Lower leg skin (tissue), 4 donors: ENCODE measurements around the gene ZNF621. TPM values are rescaled to one million over a fixed set of nuclear protein-coding genes. Genes with fewer than 3 reads are reported as not detected.

ENCODE experiments used
- DNase-seq, 2 donors: peaks; one replicate each; pipeline ENCODE4 v3.0.0-alpha.2; 2019; ENCODE audit warnings: low spot score in 2 of 2
- H3K4me3 ChIP-seq: fragments of 200-600 bp; sonication (generic); 2 replicates; pipeline ENCODE4 v1.5.1; 2017; ENCODE audit warnings: mild to moderate bottlenecking, low read depth; ENCODE audit not compliant: poor library complexity, severe bottlenecking
- POLR2A ChIP-seq, 2 donors: fragments of 450-650 bp; IDR thresholded peaks; one replicate each; pipeline ENCODE4 v1.6.1; 2016 to 2017; ENCODE audit warnings: antibody characterized with exemption in 2 of 2, mild to moderate bottlenecking in 1 of 2, moderate library complexity in 1 of 2
- WGBS, 2 donors: methylation state at CpG; one replicate each; pipeline ENCODE4 v1.1.5; 2018; 5-methylcytosine and 5-hydroxymethylcytosine counted together
- intact Hi-C: fragments of 100-400 bp; cut with DNase I; formaldehyde crosslinking; loops from one replicate; pipeline ENCODE4 v1.15.0; 2023; ENCODE audit warnings: low total_unique reads
- total RNA-seq, 4 donors: library from RNA; depleted of rRNA; stranded (reverse); fragments of >200 nt; gene quantifications; one replicate each; pipeline ENCODE4 v1.1.0, GENCODE V29; 2016
- TF ChIP-seq, protein P1 (sequence below), 3 donors: fragments of 450-650 bp; IDR thresholded peaks; one replicate each; pipeline ENCODE4 v1.5.1; 2016; ENCODE audit warnings: antibody characterized with exemption in 3 of 3, mild to moderate bottlenecking in 3 of 3, moderate library complexity in 2 of 3

Gene ZNF621
- total RNA-seq, 4 donors from 2014 or later = 7.8 to 13.9 (median 12.6) TPM

DNA sequence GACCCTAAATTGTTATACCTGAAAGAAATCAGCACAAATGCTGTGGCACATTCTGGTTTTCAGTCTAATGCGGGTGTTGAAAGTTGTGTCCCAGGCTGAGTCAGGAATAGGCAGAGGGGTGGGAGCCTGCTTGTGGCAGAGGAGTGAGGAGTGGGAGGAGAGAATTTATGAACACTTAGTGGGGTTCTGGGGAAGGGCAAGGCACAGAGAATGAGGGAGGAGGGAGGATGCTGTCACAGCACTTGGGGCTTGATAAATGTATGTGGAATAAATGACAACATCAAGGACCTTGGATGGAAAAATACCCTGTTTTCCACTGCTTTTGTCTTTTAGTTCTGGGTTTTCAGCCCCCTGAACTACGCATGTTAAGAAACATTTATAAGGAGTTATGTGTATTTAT lies 49.3 kb downstream of the ZNF621 start:
- WGBS, 2 donors = 92 to 95% methylated on average over 2 of the region's 2 CpGs
- intact Hi-C loops = no loop called here
- DNase-seq = no peak
- no peak overlapping the region for H3K4me3 ChIP-seq
- TF ChIP-seq, protein P1, sequence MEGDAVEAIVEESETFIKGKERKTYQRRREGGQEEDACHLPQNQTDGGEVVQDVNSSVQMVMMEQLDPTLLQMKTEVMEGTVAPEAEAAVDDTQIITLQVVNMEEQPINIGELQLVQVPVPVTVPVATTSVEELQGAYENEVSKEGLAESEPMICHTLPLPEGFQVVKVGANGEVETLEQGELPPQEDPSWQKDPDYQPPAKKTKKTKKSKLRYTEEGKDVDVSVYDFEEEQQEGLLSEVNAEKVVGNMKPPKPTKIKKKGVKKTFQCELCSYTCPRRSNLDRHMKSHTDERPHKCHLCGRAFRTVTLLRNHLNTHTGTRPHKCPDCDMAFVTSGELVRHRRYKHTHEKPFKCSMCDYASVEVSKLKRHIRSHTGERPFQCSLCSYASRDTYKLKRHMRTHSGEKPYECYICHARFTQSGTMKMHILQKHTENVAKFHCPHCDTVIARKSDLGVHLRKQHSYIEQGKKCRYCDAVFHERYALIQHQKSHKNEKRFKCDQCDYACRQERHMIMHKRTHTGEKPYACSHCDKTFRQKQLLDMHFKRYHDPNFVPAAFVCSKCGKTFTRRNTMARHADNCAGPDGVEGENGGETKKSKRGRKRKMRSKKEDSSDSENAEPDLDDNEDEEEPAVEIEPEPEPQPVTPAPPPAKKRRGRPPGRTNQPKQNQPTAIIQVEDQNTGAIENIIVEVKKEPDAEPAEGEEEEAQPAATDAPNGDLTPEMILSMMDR (IDR thresholded peaks at IDR 0.05) = no peak
- TF ChIP-seq POLR2A (IDR thresholded peaks at IDR 0.05) = no peak

DNA sequence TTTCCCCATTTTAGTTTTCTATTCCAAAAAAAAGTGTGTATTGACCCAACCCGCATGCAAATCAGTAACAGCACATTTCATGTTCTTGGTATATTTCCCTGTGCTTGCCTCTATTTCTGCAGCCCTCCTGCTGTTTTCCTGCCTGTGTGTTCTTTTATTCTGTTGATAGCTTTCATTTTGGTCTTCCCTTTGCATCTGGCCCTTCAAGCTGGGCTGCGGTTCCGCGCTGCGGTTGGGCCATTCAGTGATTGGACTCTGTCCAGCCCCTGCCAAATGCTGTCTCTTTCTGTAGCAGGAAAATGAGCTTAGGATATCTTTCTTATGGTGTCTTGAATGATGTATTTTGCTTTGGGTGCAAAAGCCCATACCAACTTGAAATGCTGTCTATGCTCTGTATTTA lies 49.9 kb downstream of the ZNF621 start:
- no peak overlapping the region for H3K4me3 ChIP-seq
- no peak for DNase-seq
- no peak for TF ChIP-seq POLR2A (IDR thresholded peaks at IDR 0.05)
- TF ChIP-seq, protein P1 (IDR thresholded peaks at IDR 0.05) = no peak
- WGBS, 2 donors = 62 to 77% methylated on average over 5 of the region's 5 CpGs
- intact Hi-C loops = no loop called here

DNA sequence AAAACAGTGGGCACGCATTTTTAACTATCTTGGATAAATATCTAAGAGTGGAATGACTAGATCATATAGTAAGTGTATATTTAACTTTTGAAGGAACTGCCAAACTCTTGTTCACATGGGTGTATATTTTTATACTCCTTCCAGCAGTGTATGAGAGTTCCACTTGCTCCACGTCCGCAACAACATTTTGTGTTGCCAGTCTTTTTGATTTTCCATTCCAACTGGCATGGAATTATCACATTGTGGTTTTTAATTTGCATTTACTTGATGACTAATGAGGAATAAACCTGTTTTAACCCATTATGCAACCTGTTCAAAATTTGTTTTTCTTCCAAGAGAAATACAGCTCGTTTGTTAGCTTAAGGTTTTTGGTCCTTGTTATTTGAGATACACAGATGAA lies 51.6 kb downstream of the ZNF621 start:
- 41 to 60% methylated on average over 4 of the region's 4 CpGs for WGBS, 2 donors
- DNase-seq = no peak
- TF ChIP-seq, protein P1 (IDR thresholded peaks at IDR 0.05) = no peak
- no peak for TF ChIP-seq POLR2A (IDR thresholded peaks at IDR 0.05)
- intact Hi-C loops = no loop called here
- H3K4me3 ChIP-seq = no peak overlapping the region

DNA sequence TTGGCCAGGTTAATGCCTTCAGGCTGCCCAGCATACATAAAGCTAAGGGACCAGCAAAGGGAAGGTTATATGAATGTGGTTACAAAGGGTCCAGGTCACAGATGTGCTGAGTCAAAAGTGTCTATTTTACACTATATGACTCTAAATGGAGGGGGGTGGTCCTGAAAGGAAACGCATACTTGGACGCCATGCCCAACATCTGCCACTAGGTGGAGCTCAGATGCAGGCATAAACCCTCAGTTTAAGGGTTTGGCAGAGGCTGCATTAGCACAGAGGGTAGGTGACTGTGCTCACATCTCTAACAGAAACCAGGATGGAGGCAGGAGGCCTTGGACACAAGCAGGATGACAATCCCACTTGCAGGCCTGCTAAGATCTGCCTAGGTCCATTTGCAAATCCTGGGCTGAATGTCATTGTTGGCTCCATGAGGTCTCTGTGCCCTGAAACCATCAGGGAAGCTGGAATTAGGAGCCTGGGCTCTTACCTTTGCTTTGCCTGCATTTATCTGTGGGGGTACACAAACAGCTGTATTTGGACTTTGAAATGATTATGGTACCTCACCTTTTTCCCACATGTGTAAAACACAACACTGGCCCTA lies 55.8 kb downstream of the ZNF621 start:
- H3K4me3 ChIP-seq = no peak overlapping the region
- DNase-seq = peak; percentile 58 to 89
- intact Hi-C loops = loop anchor here (5.0 to 10.0 kb wide), 3 partner anchors 256 to 1302 kb away; no protein-coding TSS in a partner anchor
- WGBS, 2 donors = 0 to 2% methylated on average over 2 of the region's 2 CpGs
- TF ChIP-seq, protein P1 (IDR thresholded peaks at IDR 0.05) = no peak
- no peak for TF ChIP-seq POLR2A (IDR thresholded peaks at IDR 0.05)

DNA sequence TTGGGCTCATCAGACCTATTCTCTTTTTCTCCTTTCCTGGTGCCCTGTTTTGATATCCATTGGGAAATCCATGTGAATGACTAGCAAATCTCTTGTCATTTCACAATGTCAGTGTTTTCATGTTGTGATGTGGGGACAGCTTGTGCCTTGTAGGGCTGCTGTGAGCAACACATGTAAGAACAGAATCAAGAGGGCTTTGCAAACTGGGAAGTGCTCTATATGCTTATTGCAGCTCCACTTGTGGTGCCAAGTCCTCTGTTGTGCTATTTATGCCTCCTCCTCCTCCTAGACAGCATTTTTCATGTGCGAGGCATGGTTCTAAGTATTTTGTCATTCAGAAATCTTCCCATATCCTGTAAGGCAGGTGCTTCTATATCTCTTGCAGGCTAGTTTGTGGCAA lies 56.4 kb downstream of the ZNF621 start:
- intact Hi-C loops = loop anchor here (5.0 to 10.0 kb wide), 3 partner anchors 256 to 1301 kb away; no protein-coding TSS in a partner anchor
- WGBS, 2 donors = 88 to 92% methylated on average over 1 of the region's 1 CpG
- no peak for DNase-seq
- H3K4me3 ChIP-seq = no peak overlapping the region
- TF ChIP-seq, protein P1 (IDR thresholded peaks at IDR 0.05) = no peak
- TF ChIP-seq POLR2A (IDR thresholded peaks at IDR 0.05) = no peak
